OCI-LY3 (cell line): ENCODE data around the gene SLC28A1.

ENCODE experiments used
- EZH2phosphoT487 ChIP-seq: fragments of 200-600 bp; shearing (Covaris generic); IDR thresholded peaks from 2 replicates; pipeline ENCODE4 v1.6.1; 2018; ENCODE audit warnings: antibody characterized with exemption, mixed run types, low read depth
- TF ChIP-seq, protein P1 (sequence below): fragments of 200-600, 300-600 bp; sonication (generic); IDR thresholded peaks from 2 replicates; pipeline ENCODE4 v1.5.1; 2014; ENCODE audit warnings: antibody characterized with exemption, low read length, low read depth

DNA sequence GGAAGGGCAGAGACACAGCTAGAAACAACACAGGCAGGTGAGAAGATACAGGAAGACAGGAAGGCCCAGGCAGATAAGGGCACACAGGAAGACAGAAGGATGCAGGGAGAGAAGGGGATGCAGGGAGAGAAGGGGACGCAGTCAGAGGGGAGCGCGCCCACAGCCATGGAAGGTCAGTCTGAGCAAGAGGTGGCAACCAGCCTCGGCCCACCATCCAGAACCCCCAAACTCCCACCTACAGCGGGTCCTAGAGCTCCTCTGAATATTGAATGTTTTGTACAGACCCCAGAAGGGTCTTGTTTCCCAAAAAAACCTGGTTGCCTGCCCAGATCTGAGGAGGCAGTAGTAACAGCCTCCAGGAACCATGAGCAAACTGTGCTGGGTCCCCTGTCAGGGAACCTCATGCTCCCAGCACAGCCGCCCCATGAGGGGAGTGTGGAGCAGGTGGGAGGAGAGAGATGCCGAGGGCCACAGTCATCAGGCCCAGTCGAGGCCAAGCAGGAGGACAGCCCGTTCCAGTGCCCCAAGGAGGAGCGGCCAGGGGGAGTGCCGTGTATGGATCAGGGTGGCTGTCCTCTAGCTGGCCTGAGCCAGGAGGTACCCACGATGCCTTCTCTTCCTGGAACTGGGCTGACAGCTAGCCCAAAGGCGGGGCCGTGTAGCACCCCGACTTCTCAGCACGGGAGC is 27.6 kb upstream of the SLC28A1 start:
- TF ChIP-seq, protein P1, sequence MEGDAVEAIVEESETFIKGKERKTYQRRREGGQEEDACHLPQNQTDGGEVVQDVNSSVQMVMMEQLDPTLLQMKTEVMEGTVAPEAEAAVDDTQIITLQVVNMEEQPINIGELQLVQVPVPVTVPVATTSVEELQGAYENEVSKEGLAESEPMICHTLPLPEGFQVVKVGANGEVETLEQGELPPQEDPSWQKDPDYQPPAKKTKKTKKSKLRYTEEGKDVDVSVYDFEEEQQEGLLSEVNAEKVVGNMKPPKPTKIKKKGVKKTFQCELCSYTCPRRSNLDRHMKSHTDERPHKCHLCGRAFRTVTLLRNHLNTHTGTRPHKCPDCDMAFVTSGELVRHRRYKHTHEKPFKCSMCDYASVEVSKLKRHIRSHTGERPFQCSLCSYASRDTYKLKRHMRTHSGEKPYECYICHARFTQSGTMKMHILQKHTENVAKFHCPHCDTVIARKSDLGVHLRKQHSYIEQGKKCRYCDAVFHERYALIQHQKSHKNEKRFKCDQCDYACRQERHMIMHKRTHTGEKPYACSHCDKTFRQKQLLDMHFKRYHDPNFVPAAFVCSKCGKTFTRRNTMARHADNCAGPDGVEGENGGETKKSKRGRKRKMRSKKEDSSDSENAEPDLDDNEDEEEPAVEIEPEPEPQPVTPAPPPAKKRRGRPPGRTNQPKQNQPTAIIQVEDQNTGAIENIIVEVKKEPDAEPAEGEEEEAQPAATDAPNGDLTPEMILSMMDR, result no peak
- no peak for TF ChIP-seq EZH2phosphoT487
